GM23248 (cell line): Measurements from ENCODE around the gene SLF1. TPM values are rescaled to one million over a fixed set of nuclear protein-coding genes. Genes with fewer than 3 reads are reported as not detected.

ENCODE experiments used
- DNase-seq: peaks from one replicate; pipeline ENCODE4 v3.0.0-alpha.2; 2015
- H2AFZ ChIP-seq: fragments of 200-600 bp; sonication (generic); 2 replicates; pipeline ENCODE4 v1.6.1; 2016; ENCODE audit warnings: antibody characterized with exemption
- H3F3A ChIP-seq: fragments of 200-600 bp; sonication (generic); 2 replicates; pipeline ENCODE4 v1.6.1; 2016; ENCODE audit warnings: mild to moderate bottlenecking, antibody characterized with exemption, mixed run types; ENCODE audit not compliant: insufficient read depth
- H3K27ac ChIP-seq: fragments of 200-600 bp; sonication (generic); 2 replicates; pipeline ENCODE4 v1.5.1; 2016; ENCODE audit warnings: mild to moderate bottlenecking
- H3K27me3 ChIP-seq: fragments of 200-600 bp; sonication (generic); replicated peaks from 2 replicates; pipeline ENCODE4 v1.6.1; 2016; ENCODE audit warnings: mild to moderate bottlenecking; ENCODE audit not compliant: insufficient read depth
- H3K36me3 ChIP-seq: fragments of 200-600 bp; sonication (generic); 2 replicates; pipeline ENCODE4 v1.6.1; 2016; ENCODE audit warnings: low read depth, mild to moderate bottlenecking
- H3K4me1 ChIP-seq: fragments of 200-600 bp; sonication (generic); 2 replicates; pipeline ENCODE4 v1.6.1; 2016; ENCODE audit warnings: mild to moderate bottlenecking; ENCODE audit not compliant: insufficient read depth
- H3K4me2 ChIP-seq: fragments of 200-600 bp; sonication (generic); one replicate; pipeline ENCODE4 v1.6.1; 2016; ENCODE audit warnings: mild to moderate bottlenecking; ENCODE audit not compliant: unreplicated experiment
- H3K4me3 ChIP-seq: fragments of 200-600 bp; sonication (generic); 2 replicates; pipeline ENCODE4 v1.5.1; 2016; ENCODE audit warnings: mild to moderate bottlenecking
- H3K79me2 ChIP-seq: fragments of 200-600 bp; sonication (generic); 2 replicates; pipeline ENCODE4 v1.6.1; 2016; ENCODE audit warnings: mild to moderate bottlenecking; ENCODE audit not compliant: insufficient read depth
- H3K9ac ChIP-seq: fragments of 200-600 bp; sonication (generic); 2 replicates; pipeline ENCODE4 v1.6.1; 2016; ENCODE audit warnings: mild to moderate bottlenecking
- H3K9me2 ChIP-seq: fragments of 200-600 bp; sonication (generic); 2 replicates; pipeline ENCODE4 v1.6.1; 2016; ENCODE audit warnings: mixed run types, mild to moderate bottlenecking, moderate library complexity; ENCODE audit not compliant: insufficient read depth
- H3K9me3 ChIP-seq: fragments of 200-600 bp; sonication (generic); one replicate; pipeline ENCODE4 v1.6.1; 2017; ENCODE audit warnings: low read depth
- H4K20me1 ChIP-seq: fragments of 200-600 bp; sonication (generic); 2 replicates; pipeline ENCODE4 v1.6.0; 2016; ENCODE audit not compliant: insufficient read depth
- EZH2 ChIP-seq: fragments of 200-600 bp; sonication (generic); IDR thresholded peaks from 2 replicates; pipeline ENCODE4 v1.6.1; 2018; ENCODE audit warnings: antibody characterized with exemption, mild to moderate bottlenecking; ENCODE audit not compliant: insufficient read depth, poor library complexity, severe bottlenecking
- EZH2phosphoT487 ChIP-seq: fragments of 200-600 bp; sonication (generic); IDR thresholded peaks from 2 replicates; pipeline ENCODE4 v1.6.1; 2018; ENCODE audit warnings: antibody characterized with exemption, moderate library complexity, mild to moderate bottlenecking, low read depth; ENCODE audit not compliant: insufficient read depth
- WGBS, 2 experiments: methylation state at CpG; one replicate each; pipeline ENCODE4 v1.1.6; 2015 to 2017; ENCODE audit warnings: low lambda C conversion rate in 2 of 2, low coverage in 1 of 2; ENCODE audit errors: missing lambda C conversion rate in 2 of 2; 5-methylcytosine and 5-hydroxymethylcytosine counted together
- in situ Hi-C: fragments of 300-500 bp; cut with MboI; formaldehyde crosslinking; loops from 2 replicates; pipeline ENCODE4 v1.15.0; 2020
- polyA plus RNA-seq: library from polyadenylated mRNA; unstranded; fragments of >200 nt; fragmentation: Nextera tagmentation; extraction: Ambion mirVana; gene quantifications from 2 replicates; pipeline ENCODE4 v1.2.1, GENCODE V29; 2016
- total RNA-seq: library from RNA; depleted of rRNA; stranded (reverse); fragments of >200 nt; shearing (Covaris generic); gene quantifications from 2 replicates; pipeline ENCODE4 v1.2.3, GENCODE V29; 2014; rRNA removed

Gene SLF1
- total and polyA plus RNA-seq, 2 experiments from 2014 or later: 4.3 to 7.3 TPM

DNA sequence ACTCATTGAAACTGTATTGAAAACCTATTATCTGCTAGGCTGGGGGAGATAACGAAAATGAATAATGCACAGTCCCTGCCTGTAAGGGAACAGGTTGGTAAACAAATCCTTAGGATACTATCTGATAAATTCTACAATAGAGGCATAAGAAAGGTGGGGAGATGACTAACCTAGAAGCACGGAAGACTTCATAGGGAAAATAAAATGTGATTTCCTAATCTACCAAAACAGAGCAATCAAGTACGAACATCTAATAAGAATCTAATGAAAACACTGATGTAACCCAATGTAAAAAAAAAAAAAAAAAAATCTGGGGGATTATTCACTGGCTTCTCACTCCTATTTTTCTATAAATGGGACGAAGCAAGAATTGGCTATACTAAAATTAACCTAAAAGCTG, 124.4 kb downstream of the SLF1 start:
- Histone ChIP-seq H3K9me3 (no peaks in the 10 kb centered on the region), H3F3A (no peaks in the 10 kb centered on the region), H3K9me2 (no peaks in the 10 kb centered on the region), H2AFZ (no peak overlapping the region), H3K9ac (no peak overlapping the region), H3K27me3 (no peaks in the 10 kb centered on the region), H3K79me2 (no peaks in the 10 kb centered on the region), H3K27ac (no peak overlapping the region), H4K20me1 (no peaks in the 10 kb centered on the region), H3K4me1 (no peaks in the 10 kb centered on the region), H3K36me3 (no peaks in the 10 kb centered on the region), H3K4me2 (no peak overlapping the region), H3K4me3 (no peak overlapping the region)
- in situ Hi-C loops: no loop called here
- DNase-seq: no peak
- TF ChIP-seq EZH2phosphoT487: no peak
- no peak for TF ChIP-seq EZH2
- WGBS, 2 experiments: 67 to 68% methylated on average over 4 of the region's 4 CpGs

GRCh38 chr5:94744906-94745305, 126.4 kb downstream of the SLF1 start:
- TF ChIP-seq EZH2phosphoT487 (no peak), EZH2 (no peak)
- H2AFZ ChIP-seq: no peak overlapping the region
- no peaks in the 10 kb centered on the region for H3K27me3 ChIP-seq
- no peaks in the 10 kb centered on the region for H3K4me1 ChIP-seq
- no peaks in the 10 kb centered on the region for H3K36me3 ChIP-seq
- in situ Hi-C loops: no loop called here
- H3K79me2 ChIP-seq: no peaks in the 10 kb centered on the region
- DNase-seq: no peak
- 73 to 82% methylated on average over 2 of the region's 2 CpGs for WGBS, 2 experiments
- no peaks in the 10 kb centered on the region for H3K9me3 ChIP-seq
- H3K4me3 ChIP-seq: no peak overlapping the region
- H3K4me2 ChIP-seq: no peak overlapping the region
- no peaks in the 10 kb centered on the region for H4K20me1 ChIP-seq
- H3K9me2 ChIP-seq: no peaks in the 10 kb centered on the region
- H3K27ac ChIP-seq: no peak overlapping the region
- H3K9ac ChIP-seq: no peak overlapping the region
- no peaks in the 10 kb centered on the region for H3F3A ChIP-seq

DNA sequence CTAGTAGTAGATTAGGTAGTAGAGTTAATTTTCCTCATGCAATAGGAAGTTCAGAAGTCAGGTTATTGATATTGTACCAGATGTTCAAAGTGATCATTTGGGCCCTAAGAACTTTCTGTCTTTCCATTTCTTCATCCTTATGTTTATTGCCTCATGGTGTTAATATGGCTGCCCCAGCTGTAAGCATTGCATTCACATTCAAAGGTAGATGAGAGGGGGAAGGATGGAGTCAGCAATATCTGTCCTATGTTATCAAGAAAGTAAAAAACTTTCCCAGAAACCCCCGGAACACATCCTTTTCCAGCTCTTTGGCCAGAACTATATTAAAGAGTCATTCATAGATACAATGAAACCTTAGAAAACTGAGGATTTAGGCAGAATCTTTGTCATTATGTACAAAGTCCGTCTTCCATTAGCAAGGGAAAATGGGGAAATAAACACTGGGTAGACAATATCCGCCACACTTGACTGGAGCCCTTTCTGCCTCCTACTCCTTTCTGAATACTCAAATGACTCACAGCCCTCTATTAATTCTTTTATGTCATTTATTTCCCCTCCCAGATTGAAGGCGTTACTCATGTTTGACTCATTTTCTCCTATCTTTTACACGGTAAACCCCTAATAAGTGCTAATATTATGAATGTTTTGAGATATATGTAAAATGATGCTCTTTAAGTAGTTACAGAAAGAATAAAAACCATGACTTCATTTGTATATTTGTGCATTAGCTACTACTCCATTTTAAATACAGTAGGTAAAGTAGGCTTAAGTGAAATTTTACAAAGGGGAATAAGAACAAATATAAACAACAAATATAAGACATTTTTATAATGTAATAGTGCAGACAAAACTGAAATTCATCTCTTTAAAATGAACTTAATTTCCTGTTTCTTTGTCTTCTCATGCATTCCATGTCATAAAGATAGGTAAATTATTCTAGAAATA, 127.6 kb downstream of the SLF1 start:
- Histone ChIP-seq H3K27me3 (no peaks in the 10 kb centered on the region), H3K4me3 (no peak overlapping the region), H3F3A (no peaks in the 10 kb centered on the region), H2AFZ (peak overlapping the region; percentile 38; the same call in 1 of the 2 replicates), H3K27ac (no peak overlapping the region), H3K9ac (no peak overlapping the region), H3K36me3 (no peaks in the 10 kb centered on the region), H4K20me1 (no peaks in the 10 kb centered on the region), H3K9me3 (no peaks in the 10 kb centered on the region), H3K79me2 (no peaks in the 10 kb centered on the region), H3K4me2 (no peak overlapping the region), H3K4me1 (no peaks in the 10 kb centered on the region), H3K9me2 (no peaks in the 10 kb centered on the region)
- TF ChIP-seq EZH2phosphoT487: no peak
- no peak for TF ChIP-seq EZH2
- WGBS, 2 experiments: 34 to 35% methylated on average over 5 of the region's 5 CpGs
- DNase-seq: peak; percentile 71
- in situ Hi-C loops: no loop called here

DNA sequence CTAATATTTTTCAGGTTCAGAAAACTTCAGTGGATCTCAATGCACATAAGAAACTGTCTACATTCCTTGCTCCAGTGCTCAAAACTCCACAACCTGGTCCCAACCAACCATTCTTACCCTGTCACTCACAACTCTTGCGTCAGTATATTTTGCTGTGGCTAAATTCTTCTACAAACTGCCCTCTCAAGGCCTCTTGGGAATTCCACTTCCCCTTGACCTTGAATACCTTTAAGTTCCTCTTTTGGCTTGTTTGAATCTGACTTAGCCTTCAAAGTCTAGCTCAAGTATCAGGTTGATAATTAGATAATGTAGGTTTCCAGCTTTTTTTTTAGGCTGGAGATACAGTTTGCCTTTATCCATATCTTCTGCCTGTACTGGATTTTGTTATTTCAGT, 128.3 kb downstream of the SLF1 start:
- Histone ChIP-seq H3K27me3 (no peaks in the 10 kb centered on the region), H3K4me3 (no peak overlapping the region), H3K79me2 (no peaks in the 10 kb centered on the region), H3K9ac (no peak overlapping the region), H4K20me1 (no peaks in the 10 kb centered on the region), H3K4me1 (no peaks in the 10 kb centered on the region), H3K27ac (no peak overlapping the region), H3K9me2 (no peaks in the 10 kb centered on the region), H3K4me2 (no peak overlapping the region), H3K36me3 (no peaks in the 10 kb centered on the region), H3F3A (no peaks in the 10 kb centered on the region), H2AFZ (no peak overlapping the region), H3K9me3 (no peaks in the 10 kb centered on the region)
- in situ Hi-C loops: no loop called here
- DNase-seq: no peak
- TF ChIP-seq EZH2 (no peak), EZH2phosphoT487 (no peak)
- 86 to 95% methylated on average over 1 of the region's 1 CpG for WGBS, 2 experiments

Other genes with a start within 250 kb of the SLF1 start
- 4.6 and 7.0 TPM in 2 replicates for gene KIAA0825, start 65 bp upstream of the SLF1 start, total RNA-seq
- 3.0 and 3.8 TPM in 2 replicates for gene KIAA0825, start 65 bp upstream of the SLF1 start, polyA plus RNA-seq